ENCODE data around the gene PCNT.

Gene PCNT

DNA sequence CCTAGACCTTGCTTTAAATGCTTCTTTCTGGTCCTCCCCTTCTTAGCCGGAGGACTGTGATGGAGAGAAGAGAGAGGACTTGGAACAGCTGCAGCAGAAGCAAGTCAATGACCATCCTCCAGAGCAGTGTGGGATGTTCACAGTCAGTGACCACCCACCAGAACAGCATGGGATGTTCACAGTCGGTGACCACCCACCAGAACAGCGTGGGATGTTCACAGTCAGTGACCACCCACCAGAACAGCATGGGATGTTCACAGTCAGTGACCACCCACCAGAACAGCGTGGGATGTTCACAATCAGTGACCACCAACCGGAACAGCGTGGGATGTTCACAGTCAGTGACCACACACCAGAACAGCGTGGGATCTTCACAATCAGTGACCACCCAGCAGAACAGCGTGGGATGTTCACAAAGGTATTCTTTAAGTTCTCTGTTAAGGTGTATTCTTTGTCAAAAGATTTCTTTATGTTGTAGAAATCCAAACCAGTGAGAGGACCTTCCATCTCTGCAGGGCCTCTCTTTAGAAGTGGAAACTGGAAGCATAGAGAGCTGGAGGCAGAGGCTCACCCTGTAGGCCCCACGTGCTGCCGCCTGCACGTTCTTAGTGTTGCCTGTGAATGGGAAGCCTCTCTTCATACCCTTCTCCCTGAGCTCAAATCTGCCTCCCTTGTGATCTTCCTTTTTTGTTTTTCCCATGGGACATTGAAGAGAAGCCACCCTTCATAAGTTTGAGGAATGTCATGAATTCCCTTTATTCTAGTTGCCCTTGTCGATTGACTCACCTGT is 10.6 kb downstream of the PCNT start:
- DNase-seq, result no peak

DNA sequence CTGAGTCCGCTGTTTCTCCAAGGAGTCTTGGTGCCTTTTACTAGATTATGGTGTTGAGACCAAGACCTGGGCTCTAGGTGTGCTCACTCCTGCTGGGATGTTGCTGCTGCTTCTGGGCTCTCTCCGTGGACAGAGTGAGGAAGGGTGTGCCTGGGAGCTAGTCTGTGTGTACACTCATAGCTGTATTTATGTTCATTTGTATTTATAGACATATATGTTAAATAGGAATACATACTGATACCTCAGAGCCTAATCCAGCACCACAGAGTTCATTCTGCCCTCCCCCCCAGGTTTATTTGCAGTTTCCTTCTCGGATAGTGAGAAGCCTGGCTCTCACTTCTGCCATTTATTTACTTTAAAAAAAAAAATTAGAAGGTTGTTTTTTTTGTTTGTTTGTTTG is 12.6 kb downstream of the PCNT start:
- no peak for DNase-seq

DNA sequence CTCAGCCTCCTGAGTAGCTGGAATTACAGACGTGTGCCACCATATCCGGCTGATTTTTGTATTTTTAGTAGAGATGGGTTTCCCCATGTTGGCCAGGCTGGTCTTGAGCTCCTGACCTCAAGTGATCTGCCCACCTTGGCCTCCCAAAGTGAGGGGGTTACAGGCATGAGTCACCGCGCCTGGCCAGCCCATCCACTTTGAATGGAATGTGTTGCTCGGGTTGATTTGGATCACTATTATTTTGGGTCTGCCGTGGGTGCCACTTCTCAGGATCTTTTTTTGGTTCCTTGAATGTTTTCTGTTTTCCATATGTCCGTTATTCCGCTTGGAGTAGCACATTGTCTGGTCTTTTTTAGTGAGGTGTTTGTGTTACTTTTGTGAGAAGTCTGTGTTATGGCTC is 17.0 kb downstream of the PCNT start:
- no peak for DNase-seq

DNA sequence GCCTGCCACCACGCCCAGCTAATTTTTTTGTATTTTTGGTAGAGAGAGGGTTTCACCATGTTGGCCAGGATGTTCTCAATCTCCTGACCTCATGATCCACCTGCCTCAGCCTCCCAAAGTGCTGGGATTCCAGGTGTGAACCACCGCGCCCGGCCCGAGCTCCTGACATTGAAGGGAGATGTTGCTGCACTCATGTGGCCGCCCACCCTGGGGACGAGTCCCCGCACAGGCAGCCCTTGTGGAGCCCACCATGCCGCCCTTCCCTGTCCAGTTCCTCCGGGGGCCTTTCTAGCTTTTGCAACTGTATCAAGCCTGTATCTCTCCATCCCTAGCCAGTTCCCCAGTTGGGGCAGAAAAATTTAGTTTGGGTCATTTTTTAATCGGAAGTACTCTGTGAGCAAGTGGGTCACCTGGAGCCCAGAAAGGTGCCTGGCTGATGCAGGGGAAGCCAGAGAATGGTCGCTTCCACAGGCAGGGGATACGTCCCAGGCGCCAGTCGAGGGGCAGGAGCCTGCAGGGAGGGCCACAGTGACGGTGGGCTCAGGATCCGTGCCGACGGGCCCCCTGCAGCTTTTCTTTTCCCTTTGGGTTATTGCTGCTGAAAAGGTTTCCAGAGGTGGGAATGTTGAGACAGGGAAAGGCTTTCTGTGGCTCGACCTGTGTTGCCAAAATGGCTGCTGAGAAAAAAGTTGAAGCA is 20.4 kb downstream of the PCNT start:
- no peak for DNase-seq

DNA sequence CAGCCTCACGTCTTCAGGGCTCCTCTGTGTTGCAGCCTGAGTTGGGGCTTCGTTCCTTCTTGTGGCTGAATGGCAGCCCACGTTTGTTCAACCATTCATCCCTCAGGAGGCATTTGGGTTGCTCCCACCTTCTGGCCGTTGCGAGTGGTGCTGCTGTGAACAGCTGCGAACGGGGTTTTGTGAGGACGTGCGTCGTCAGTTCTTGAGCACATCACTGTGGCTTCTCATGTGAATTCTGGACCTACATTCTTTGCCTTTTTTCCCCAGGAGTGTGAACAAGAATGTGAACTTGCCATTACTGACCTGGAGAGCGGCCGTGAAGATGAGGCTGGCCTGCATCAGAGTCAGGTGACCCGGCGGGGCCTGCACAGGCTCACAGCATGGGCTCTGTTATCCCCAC is 21.9 kb downstream of the PCNT start:
- DNase-seq, result no peak

DNA sequence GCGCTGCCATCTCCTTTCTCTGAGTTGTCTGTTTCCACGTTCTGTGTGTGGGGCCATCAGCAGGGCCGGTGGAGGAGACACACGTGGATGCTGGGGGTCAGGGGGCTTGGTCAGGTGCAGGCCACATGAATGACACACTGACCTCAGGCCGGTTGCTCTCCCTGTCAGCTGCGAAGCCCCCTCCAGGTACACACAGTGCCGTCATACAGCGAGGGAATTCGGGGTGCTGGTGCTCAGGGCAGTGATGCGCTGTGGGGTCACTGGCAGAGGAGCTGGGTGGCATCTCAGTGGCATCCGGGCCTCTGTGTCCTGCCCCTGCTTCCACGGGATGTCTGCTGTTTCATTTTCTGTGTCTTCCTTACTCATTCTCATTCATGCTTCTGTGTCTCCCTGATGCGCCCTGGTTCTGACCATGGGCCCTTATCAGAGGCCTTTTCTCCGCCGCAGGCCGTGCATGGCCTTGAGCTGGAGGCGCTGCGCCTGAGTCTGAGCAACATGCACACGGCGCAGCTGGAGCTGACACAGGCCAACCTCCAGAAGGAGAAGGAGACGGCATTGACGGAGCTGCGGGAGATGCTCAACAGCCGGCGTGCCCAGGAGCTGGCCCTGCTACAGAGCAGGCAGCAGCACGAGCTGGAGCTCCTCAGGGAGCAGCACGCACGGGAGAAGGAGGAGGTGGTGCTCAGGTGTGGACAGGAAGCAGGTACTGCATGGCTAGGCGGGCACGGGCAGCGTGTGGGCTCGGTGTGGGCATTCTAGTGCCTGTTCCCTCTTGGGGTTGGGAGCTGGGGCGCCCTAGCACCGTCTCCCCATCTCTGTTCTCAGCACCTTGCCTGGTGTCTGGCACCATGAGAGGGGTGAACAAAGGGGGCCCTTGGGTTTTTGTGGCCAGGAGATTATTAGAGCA is 22.6 kb downstream of the PCNT start:
- no peak for DNase-seq

DNA sequence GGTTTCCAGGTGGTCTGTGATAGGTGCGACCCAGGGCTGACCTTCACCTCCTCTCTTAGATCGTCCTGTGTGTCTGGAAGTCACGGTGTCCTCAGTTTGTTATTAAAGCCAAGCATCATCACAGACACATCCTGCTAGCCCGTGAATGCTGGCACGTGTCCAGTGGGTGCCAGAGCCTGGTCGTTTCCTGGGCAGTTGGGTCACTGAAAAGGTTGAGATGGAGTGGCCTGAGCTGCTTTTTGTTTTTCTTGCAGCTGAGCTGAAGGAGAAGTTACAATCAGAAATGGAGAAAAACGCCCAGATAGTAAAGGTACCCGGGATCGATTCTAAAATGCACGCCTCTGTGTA is 23.2 kb downstream of the PCNT start:
- no peak for DNase-seq

DNA sequence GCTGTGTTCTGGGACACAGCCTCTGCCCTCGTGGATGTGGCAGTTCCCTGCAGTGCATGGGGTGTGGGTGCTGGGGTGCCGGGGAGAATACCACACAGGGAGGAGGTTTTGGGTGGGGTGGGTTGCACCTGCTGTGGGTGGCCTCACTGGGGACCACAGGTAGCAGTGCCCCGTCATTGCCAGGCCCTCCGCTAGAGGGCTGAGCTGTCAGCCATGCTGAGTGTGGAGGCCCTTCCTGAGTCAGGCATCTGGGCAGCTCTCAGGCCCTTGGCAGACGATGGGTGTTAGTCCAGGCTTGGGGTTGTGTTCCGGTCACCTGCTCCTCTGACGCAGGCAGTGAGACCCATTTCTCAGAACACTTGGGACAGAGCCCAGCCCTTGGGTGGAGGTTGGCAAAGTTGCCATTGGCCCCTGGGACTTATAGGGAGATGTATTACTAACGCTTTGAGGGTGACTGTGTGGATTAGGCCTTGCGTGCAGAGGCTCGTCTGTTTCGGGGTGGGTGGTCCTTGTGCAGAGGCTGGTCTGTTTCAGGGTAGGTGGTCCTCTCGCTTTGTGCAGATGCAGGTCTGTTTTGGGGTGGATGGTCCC is 23.9 kb downstream of the PCNT start:
- DNase-seq, result no peak

DNA sequence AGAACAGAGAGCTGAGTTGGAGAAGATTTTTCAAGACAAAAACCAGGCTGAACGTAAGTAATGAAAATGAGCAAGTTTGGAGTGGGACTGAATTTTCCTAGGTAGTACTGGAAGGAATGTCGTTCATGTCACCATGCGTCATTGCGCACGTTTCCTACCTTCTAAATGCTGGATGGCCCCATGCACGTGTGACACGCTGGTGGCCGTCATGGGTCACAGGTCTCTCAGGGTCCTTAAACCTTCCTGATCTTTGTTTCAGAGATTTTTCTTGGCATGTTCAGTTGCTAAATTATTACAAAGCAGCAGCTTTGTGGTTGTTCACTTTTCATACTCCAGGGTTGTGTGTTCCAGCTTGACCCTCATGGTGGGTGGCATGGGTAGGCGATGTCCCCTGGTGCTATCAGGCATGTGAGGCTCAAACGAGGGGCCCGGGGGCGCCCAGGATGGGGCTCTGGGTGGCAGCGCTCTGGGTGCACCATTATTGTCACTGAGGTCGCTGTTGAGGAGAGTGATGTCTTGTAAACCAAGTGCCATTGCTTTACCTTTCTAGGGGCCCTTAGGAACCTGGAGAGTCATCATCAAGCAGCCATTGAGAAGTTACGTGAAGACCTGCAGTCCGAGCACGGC is 25.3 kb downstream of the PCNT start:
- DNase-seq, result no peak

DNA sequence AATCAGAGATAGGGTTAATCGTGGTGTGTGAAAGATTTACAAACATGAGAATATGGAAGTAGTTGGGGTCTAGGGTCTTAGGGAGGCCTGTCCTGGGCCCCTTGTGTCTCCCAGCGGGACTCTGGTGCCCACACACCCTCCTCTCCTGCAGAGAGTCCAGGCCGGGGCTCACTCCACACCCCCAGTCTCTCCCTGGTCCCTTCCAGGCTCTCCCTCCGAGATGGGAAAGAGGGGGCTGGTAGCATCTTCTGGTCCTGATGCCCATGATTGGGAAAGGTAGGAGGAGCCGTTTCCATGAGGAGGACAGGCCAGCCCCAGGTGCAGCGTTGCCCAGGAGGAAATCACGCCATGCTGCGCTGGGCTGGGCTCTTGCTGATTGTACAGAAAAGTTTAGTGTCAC is 26.6 kb downstream of the PCNT start:
- no peak for DNase-seq

DNA sequence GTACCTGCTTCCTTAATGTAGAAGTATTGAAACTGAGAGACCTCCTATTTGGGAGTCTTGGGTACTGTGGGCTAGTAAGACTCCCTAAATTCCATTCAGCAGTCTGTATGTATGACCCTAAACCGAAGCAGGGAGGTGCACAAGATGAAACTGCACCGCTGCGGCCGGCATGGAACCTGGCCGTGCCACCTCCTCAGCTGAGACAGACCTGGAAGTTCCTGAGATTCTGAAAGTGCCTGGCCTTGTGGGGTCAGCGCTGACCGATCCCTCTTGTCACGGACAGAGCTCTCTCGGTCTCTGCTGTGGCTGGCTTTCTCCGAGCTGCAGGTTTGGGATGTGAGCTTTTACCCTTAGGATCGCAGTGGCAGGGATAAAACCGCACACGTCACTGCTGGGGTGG is 27.0 kb downstream of the PCNT start:
- DNase-seq, result no peak

DNA sequence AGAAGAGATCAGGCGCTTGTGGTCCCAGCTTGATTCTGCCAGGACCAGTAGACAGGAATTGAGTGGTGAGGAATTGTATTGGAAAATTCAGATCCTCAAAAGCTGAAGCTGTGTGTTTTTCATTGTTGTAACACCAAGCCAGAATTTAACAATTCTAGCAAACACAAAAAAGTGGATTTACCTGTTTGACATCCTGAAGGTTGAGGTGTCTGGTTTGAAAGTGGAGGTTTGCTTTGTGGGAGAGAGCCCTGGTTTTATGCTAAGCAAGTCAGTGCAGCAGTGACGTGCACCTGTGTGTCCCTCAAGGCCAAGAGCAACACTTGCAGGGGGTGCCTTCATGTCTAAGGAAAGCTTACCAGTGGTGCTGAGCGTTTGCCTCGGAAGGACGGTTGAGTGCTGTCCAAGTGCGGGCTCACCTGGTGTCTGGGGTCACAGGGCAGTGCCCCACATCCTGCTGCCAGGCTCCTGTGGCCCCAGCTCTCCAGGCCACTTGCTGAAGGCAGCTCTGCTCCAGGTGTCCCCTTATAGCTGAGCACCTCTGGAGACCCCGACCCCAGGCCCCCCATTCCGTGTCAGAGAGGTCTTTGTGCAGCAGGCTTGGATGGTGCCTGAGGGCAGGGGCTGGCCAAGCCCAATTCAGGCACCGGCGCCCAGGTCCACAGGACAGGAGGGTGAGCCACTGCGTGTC is 27.7 kb downstream of the PCNT start:
- DNase-seq, result no peak

DNA sequence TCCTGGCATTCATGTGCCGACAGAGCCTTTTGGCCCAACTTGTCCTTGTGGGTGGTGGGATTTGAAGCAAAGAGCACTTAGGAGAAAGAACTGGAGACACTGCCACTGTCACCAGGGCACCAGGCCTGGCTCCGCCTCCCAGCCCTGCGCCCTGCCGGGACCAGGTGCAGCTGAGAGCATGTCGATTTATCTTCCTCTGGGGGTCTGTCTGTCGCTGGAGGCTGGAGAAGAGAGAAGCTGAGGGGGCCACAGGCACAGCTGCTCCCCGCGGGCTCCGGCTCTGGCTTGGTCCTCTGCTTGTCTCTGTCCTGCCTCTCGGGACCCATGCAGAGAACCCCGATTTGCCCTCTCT is 28.2 kb downstream of the PCNT start:
- no peak for DNase-seq

DNA sequence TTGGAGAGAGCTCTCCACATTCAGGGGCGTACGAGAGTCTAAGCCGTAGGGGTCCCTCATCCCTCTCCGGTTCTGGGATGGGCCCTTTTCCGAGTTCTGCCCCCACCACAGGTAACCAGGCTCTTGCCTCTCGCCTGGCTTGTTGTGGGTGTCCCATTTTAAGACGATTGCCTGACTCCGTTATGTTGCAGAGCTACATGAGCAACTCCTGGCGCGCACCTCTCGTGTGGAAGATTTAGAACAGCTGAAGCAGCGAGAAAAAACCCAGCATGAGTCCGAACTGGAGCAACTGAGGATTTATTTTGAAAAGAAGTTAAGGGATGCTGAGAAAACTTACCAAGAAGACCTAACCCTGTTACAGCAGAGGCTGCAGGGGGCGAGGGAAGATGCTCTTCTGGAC is 29.0 kb downstream of the PCNT start:
- DNase-seq, result no peak

DNA sequence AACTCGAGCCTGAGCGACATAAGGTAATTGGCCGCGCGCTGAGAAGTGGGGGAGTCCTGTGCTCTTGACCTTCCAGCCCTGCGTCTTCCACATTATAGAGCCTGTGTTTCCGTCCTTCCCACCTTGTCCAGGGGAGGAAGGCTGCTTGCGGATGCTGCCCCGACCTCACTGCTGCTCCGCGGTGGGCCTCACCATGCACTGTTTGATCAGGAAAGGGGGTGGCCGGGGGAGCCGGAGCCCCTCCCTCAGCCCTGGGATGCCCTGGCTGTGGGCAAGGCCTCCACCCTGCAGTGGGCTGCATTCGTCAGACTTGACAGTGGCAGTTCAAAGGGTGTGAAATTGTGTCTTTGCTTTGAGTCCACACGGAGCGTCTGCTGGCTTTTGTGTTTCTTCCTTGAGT is 30.1 kb downstream of the PCNT start:
- DNase-seq, result no peak

DNA sequence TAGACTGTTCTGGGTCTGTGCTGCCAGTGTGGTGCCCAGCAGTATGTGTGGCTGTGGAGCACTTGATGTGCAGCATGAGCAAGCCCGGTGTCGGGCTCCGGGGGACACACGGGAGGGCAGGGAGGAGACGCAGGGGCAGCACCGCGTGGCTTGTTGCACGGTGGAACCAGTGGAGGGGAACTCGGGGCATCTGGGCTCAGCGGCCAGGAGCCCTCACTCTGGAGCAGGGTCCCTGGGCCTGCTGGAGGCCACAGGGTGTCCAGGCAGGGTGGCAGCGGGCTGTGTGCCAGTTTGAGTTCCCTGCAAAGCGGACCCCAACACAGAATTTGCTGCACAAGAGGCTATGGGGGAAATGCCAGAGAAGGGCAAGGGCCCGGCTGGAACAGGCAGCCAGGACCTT is 30.6 kb downstream of the PCNT start:
- no peak for DNase-seq

DNA sequence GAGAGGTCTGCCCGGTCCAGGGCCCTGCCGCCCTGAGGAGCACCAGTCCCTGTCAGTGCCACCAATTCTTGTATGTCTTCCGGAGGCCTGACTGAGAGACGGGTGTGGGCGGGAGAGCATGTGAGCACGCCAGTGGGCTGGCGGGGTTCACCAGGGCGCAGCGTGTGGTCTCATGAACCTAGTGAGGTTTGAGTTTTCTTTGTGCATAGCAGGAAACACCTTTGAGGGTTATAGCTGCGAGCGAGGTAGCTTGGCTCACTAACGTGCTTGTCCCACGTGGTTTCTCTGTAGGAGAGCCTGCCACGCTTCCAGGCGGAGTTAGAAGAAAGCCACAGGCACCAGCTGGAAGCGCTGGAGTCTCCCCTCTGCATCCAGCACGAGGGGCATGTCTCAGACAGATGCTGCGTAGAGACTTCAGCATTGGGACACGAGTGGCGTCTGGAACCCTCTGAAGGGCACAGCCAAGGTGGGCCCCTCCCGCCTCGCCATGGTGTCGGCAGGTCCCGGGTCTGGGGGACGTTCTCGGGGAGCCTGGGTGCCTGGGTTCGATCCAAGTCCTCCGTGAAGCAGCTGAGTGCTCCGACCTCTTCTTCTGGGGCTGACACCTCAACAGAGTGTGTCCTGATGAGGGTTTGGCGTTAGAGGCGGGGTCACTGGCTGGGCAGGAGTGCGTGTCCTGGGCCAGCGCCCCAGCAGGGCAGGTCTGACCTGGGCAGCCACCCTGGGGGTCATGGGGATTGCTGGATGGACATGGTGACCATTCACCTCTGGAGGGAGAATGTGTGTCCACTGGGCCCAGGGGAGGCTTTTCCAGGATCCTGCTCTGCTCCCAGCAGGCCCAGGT is 31.4 kb downstream of the PCNT start:
- DNase-seq, result no peak

DNA sequence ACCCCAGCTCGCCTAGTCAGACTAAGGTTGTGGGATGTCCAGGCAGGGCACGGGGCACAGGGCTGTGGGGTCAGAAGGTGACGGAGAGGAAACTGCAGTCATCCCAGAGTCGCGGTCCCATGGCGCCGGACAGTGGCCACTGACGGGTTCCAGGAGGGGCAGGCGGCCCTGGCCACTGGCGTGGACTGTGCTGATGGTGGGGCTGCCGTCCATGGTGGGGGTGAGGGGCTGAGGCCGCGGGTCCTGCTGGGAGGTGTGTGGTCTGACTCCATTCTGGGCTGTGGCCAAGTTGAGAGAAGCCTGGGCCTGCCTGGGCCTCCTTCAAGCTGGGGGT is 32.0 kb downstream of the PCNT start:
- no peak for DNase-seq

DNA sequence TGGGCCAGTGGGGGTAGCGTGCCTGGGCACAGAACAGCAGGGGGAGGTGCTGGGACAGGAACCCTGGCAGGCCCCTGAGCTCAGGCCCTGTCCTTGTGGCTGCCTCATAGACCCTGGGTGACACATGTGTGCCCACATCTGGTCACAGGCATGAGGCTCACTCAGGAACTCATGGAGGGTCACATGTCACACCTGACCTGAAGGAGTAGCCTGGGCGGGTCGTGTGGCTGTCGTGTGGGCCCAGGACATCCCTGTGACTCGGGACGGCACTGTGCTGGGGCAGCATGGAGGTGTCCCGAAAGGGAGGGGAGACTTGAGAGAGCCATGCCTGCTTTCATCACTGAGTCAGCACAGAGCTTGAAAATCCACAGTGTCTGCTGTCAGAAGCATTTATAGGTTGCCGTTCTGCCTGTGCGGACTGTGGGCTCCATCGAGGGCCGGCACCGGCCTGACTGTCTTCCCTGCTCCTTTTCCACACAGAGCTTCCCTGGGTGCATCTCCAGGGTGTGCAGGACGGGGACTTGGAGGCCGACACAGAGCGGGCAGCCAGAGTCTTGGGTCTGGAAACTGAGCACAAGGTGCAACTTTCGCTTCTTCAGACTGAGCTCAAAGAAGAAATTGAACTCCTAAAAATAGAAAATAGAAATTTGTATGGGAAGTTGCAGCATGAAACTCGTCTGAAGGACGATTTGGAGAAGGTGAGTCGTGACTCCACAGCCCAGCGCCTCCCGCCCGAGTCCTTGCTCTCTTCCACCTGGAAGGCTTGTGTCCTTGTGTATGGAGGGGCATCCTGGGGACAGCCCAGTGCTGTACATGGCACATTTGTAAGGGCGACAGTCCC is 32.8 kb downstream of the PCNT start:
- DNase-seq, result no peak

DNA sequence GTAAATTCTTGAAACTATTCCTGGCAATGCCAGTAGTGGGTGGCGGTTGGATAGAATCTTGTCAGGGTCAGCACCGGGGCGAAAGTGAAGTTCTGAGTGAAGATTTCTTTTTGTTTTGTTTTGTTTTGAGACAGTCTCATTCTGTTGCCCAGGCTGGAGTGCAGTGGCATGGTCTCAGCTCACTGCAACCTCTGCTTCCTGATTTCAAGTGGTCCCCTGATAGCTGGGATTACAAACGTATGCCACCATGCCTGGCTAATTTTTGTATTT is 33.3 kb downstream of the PCNT start:
- no peak for DNase-seq

Data from left hindlimb (tissue), 1 donor.